Lower leg skin (tissue), 3 donors: ENCODE data around the gene MAST4.

Experiments used
- CTCF ChIP-seq, 3 donors: fragments of 450-650 bp; IDR thresholded peaks; one replicate each; pipeline ENCODE4 v1.5.1; 2016; ENCODE audit warnings: antibody characterized with exemption in 3 of 3, mild to moderate bottlenecking in 3 of 3, moderate library complexity in 2 of 3
- POLR2A ChIP-seq, 2 donors: fragments of 450-650 bp; IDR thresholded peaks; one replicate each; pipeline ENCODE4 v1.6.1; 2016 to 2017; ENCODE audit warnings: antibody characterized with exemption in 2 of 2, mild to moderate bottlenecking in 1 of 2, moderate library complexity in 1 of 2

- TF ChIP-seq POLR2A (IDR thresholded peaks at IDR 0.05) (no peak), CTCF (IDR thresholded peaks at IDR 0.05) (no peak)
These were observed 75.1 kb downstream of the MAST4 start for GRCh38 chr5:66671305-66671704.
